A673 (cell line): Measurements from ENCODE around the gene OR6M1.

Source experiments
- EZH2 ChIP-seq: fragments of 200-600 bp; sonication (generic); IDR thresholded peaks from 2 replicates; pipeline ENCODE4 v1.6.1; 2017; ENCODE audit warnings: borderline replicate concordance, low read depth, mild to moderate bottlenecking, mixed read lengths, antibody characterized with exemption, low read length; ENCODE audit not compliant: poor library complexity, severe bottlenecking
- TF ChIP-seq, protein P1 (sequence below): fragments of 300-800, 200-600 bp; sonication (generic); conservative IDR thresholded peaks from 2 replicates; pipeline ENCODE4 v1.5.1; 2017; ENCODE audit warnings: low read depth, mild to moderate bottlenecking, antibody characterized with exemption, low read length, moderate library complexity, mixed read lengths

- TF ChIP-seq, protein P1, sequence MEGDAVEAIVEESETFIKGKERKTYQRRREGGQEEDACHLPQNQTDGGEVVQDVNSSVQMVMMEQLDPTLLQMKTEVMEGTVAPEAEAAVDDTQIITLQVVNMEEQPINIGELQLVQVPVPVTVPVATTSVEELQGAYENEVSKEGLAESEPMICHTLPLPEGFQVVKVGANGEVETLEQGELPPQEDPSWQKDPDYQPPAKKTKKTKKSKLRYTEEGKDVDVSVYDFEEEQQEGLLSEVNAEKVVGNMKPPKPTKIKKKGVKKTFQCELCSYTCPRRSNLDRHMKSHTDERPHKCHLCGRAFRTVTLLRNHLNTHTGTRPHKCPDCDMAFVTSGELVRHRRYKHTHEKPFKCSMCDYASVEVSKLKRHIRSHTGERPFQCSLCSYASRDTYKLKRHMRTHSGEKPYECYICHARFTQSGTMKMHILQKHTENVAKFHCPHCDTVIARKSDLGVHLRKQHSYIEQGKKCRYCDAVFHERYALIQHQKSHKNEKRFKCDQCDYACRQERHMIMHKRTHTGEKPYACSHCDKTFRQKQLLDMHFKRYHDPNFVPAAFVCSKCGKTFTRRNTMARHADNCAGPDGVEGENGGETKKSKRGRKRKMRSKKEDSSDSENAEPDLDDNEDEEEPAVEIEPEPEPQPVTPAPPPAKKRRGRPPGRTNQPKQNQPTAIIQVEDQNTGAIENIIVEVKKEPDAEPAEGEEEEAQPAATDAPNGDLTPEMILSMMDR: no peak
- TF ChIP-seq EZH2: no peak
Measured at GRCh38 chr11:123833095-123833494, 26.9 kb upstream of the OR6M1 start.
